Measurements from ENCODE around the gene CHD2. TPM values are rescaled to one million over a fixed set of nuclear protein-coding genes. Genes with fewer than 3 reads are reported as not detected.

CHD2 gene
- total RNA-seq, 1 experiment from 2014 or later: 63.3 TPM

DNA sequence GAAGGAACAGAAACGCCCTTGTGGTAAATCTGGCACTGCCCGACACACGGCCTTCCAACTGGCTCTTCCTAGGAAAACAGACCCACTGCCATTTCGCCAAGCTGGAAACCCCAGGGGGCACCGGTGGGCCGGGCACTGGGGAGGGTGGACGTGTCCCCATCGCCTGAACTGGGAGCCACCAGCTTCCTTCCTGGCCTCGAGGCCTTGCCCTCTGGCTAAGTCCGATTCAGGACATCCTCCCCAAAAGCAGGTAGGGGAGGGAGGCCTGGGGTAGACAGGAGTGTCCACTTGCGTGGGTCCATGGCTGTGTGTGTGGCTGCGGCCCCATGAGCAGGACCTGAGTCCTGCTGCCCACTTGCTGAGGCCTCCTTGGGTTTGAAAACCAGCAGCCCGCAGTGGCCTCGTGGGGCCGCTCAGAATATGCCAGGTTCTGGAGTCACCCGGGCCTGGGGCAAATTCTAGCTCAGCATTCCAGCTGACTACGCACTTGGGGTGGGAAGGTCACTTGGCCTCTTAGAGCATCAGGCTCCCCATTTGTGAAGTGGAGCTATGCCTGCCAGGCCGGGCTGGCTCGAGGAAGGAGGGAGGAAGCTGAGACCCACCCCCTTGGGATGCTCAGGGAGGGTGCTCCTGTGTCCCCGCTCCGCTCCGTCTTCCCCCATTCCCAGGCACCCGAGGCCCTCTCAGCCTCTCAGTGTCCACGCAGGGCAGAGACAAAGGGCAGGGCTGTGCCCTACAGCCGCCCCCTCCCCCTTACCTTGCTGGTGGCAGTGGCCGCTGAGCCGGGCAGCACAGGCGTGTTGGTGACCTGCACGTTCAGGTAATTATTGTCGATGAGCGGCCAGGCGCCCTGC is 151.3 kb downstream of the CHD2 start:
- Histone ChIP-seq H3K4me2 (ENCODE audit: insufficient read depth, insufficient read length, low read length) (no peak overlapping the region), H2AFZ (ENCODE audit: low read length) (no peak overlapping the region), H3K4ac (ENCODE audit: low read depth, low read length) (no peak overlapping the region), H3K9ac (ENCODE audit: extremely low read depth, insufficient read length, low read length) (no peak overlapping the region), H4K8ac (replicated peaks; ENCODE audit: insufficient read length, low read depth, low read length) (no peak overlapping the region), H3K56ac (ENCODE audit: insufficient read length, low read depth, low read length) (no peak overlapping the region), H2BK5ac (ENCODE audit: insufficient read length, low read length) (no peak overlapping the region), H2BK15ac (ENCODE audit: low read depth, low read length) (no peak overlapping the region), H2BK120ac (ENCODE audit: low read depth, low read length, poor library complexity, severe bottlenecking) (no peak overlapping the region), H4K5ac (ENCODE audit: insufficient read length, low read depth, low read length) (no peak overlapping the region), H4K20me1 (ENCODE audit: control insufficient read depth, insufficient read depth, insufficient read length) (peaks cover 6% of the 10 kb centered on the region), H3K79me2 (ENCODE audit: insufficient read depth, low read length) (no peaks in the 10 kb centered on the region), H4K91ac (ENCODE audit: insufficient read length, low read depth, low read length) (no peak overlapping the region), H3K14ac (ENCODE audit: insufficient read depth, low read length) (no peak overlapping the region), H3K23me2 (ENCODE audit: insufficient read length, low read depth, low read length, poor library complexity, severe bottlenecking) (no peaks in the 10 kb centered on the region), H3K4me1 (ENCODE audit: insufficient read depth, low read length) (no peaks in the 10 kb centered on the region), H3K9me3 (ENCODE audit: control insufficient read depth, low read depth, low read length) (peaks cover 3% of the 10 kb centered on the region), H3K23ac (ENCODE audit: insufficient read length, low read depth, low read length) (no peak overlapping the region), H3T11ph (ENCODE audit: low read length) (no peak overlapping the region), H3K27ac (ENCODE audit: insufficient read length, low read depth, low read length) (no peak overlapping the region), H3K27me3 (ENCODE audit: insufficient read depth, low read length) (no peaks in the 10 kb centered on the region), H3K18ac (ENCODE audit: insufficient read length, low read depth, low read length) (no peak overlapping the region), H2BK20ac (ENCODE audit: low read depth, low read length, poor library complexity, severe bottlenecking) (no peak overlapping the region), H2AK5ac (ENCODE audit: insufficient read length, low read length) (no peak overlapping the region), H2BK12ac (ENCODE audit: insufficient read length, low read depth, low read length) (no peak overlapping the region), H3K79me1 (ENCODE audit: insufficient read depth, low read depth, low read length, poor library complexity, severe bottlenecking) (peaks cover 4% of the 10 kb centered on the region)
- no peak overlapping the region for H3K27ac Mint-ChIP-seq
- peaks cover 71 to 99% (median 86%) of the 10 kb centered on the region in 3 experiments for H3K36me3 Mint-ChIP-seq (ENCODE audit: insufficient read depth in 1 of 3, low read depth in 3 of 3)
- no peaks in the 10 kb centered on the region for H3K27me3 Mint-ChIP-seq (ENCODE audit: low read depth)
- no CpG with 5 or more reads among the region's 32 CpGs for WGBS (ENCODE audit: extremely low coverage, insufficient read length, low lambda C conversion rate)
- H3K4me1 Mint-ChIP-seq: peaks cover 5 to 11% of the 10 kb centered on the region in 2 experiments
- DNase-seq: no peak
- H3K9me3 Mint-ChIP-seq: peaks cover 5 to 6% of the 10 kb centered on the region in 2 experiments
- TF ChIP-seq, protein P1, sequence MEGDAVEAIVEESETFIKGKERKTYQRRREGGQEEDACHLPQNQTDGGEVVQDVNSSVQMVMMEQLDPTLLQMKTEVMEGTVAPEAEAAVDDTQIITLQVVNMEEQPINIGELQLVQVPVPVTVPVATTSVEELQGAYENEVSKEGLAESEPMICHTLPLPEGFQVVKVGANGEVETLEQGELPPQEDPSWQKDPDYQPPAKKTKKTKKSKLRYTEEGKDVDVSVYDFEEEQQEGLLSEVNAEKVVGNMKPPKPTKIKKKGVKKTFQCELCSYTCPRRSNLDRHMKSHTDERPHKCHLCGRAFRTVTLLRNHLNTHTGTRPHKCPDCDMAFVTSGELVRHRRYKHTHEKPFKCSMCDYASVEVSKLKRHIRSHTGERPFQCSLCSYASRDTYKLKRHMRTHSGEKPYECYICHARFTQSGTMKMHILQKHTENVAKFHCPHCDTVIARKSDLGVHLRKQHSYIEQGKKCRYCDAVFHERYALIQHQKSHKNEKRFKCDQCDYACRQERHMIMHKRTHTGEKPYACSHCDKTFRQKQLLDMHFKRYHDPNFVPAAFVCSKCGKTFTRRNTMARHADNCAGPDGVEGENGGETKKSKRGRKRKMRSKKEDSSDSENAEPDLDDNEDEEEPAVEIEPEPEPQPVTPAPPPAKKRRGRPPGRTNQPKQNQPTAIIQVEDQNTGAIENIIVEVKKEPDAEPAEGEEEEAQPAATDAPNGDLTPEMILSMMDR (conservative IDR thresholded peaks at IDR 0.05): no peak
- H3K4me3 Mint-ChIP-seq: no peak overlapping the region

Data from H9 (cell line).